Measurements from ENCODE around the gene RAD51B.

Gene RAD51B

GRCh38 chr14:68569970-68570409 is 750.4 kb downstream of the RAD51B start:
- DNase-seq, result peak; percentile 44

DNA sequence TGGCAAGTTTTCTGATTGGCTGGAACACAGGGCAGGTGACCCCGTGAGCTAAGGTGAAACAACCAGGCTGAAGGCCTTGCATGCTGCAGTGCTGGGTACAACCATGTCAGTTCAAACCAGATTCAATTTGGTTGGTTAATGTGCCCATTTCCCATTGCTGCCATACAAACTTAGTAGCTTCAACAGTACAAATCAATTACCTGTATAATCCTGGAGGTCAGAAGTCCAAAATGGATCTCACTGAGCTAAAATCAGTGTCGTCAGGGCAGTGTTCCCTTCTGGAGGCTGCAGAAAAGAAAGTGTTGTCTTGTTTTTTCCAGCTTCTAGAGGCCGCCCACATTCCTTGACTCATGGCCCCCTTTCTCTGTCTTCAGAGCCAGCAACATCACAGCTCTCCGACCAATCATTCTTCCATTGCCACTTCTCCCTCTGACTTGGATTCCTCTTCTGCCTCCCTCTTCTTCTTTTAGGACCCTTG is 751.6 kb downstream of the RAD51B start:
- DNase-seq, result no peak

- DNase-seq, result no peak
Measured at GRCh38 chr14:68571928-68572525, 752.4 kb downstream of the RAD51B start.

DNA sequence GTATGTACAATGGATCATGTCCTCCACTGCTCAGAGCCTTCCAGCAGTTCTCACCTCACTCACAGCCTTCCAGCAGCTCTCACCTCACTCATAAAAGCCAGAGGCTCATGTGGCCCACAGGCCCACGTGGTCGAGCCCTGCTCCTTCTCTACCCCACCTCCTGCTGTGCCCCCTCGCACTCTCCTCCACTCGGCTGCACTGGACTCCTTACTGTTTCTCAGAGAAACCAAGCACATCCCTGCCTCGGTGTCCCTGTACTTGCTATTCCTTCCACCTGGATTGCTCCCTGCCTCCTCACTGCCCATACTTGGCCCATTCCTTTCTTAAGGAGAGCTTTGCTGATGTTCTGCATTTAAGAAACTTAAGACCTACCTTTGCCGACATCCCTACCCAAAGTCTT is 753.5 kb downstream of the RAD51B start:
- DNase-seq, result no peak

- DNase-seq, result no peak
Measured at GRCh38 chr14:68573722-68574121, 754.1 kb downstream of the RAD51B start.

- DNase-seq, result no peak
Measured at GRCh38 chr14:68574461-68574860, 754.9 kb downstream of the RAD51B start.

- DNase-seq, result no peak
Measured at GRCh38 chr14:68574906-68575305, 755.3 kb downstream of the RAD51B start.

- DNase-seq, result no peak
Measured at GRCh38 chr14:68575426-68575825, 755.8 kb downstream of the RAD51B start.

GRCh38 chr14:68576031-68576430 is 756.5 kb downstream of the RAD51B start:
- DNase-seq, result no peak

GRCh38 chr14:68576496-68577244 is 757.1 kb downstream of the RAD51B start:
- no peak for DNase-seq

DNA sequence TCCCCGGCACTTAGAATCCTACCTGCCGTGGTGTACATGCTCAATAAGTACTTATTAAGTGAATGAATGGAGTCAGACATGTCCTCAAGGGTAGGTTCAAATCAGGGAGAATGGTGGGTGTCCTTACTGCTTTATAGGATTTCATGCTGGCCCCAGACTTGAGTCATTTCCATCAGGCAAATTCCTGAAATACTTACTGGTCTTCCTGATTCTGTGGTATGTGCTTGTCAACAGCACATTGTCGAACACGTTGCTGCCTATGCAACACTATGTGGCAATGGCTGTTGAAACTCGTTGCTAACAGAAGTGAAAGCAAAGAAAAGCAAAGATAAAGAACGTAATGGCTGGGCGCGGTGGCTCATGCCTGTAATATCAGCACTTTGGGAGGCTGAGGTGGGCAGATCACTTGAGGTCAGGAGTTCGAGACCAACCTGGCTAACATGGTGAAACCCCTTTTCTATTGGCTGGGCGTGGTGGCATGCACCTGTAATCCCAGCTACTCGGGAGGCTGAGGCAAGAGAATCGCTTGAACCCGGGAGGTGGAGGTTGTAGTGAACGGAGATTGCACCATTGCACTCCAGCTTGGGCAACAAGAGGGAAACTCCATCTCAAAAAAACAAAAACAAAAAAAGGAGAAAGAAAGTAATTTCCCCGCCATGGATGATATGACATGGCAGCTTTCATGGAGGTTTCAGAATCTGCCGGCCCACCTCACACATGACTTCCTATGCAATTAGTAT is 758.4 kb downstream of the RAD51B start:
- DNase-seq, result no peak

DNA sequence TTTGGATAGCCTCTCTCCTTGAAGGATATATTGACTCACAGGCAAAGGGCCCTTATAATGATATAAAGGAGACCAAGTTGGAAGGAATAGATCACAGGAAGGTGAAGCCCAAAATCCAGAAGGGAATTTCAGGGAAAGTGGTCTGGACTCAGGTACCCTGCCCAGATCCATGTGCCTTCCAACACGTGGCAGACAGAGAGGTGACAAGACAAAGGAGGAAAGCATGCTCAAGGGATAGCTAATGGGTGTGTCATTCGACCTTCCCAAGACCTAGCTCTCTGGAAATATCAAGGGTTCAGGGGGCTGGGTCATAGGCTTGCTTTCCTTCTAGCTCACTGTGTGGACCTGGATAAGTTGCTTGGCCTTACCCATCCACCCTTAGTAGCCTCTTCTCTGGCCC is 759.0 kb downstream of the RAD51B start:
- no peak for DNase-seq

GRCh38 chr14:68580096-68580645 is 760.6 kb downstream of the RAD51B start:
- no peak for DNase-seq

DNA sequence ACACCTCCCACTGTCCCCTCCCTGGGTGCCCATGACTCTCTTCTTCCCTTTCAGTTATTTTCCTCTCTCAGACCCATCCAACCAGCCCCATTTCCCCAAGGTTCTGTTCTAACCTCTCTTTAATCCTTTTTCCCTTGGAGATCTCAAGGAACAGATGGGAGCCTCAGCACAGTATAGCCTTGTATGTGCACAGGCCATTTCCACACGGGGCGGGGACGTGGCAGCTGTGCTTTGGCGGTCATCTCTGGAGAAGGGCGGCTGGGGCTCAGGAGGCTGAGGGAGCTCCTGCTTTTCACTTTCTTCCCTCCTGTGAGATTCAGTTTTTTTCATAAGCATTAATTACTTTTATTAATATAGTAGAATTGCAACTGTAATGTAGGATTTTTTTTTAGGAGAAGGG is 761.1 kb downstream of the RAD51B start:
- no peak for DNase-seq

- DNase-seq, result peak; percentile 22
Measured at GRCh38 chr14:68583548-68584280, 764.1 kb downstream of the RAD51B start.

GRCh38 chr14:68584786-68585185 is 765.2 kb downstream of the RAD51B start:
- DNase-seq, result no peak

- DNase-seq, result no peak
Measured at GRCh38 chr14:68585690-68586089, 766.1 kb downstream of the RAD51B start.

GRCh38 chr14:68586896-68587751 is 767.5 kb downstream of the RAD51B start:
- DNase-seq, result no peak

- no peak for DNase-seq
Measured at GRCh38 chr14:68587931-68588330, 768.4 kb downstream of the RAD51B start.

GRCh38 chr14:68589447-68590200 is 770.0 kb downstream of the RAD51B start:
- no peak for DNase-seq

DNA sequence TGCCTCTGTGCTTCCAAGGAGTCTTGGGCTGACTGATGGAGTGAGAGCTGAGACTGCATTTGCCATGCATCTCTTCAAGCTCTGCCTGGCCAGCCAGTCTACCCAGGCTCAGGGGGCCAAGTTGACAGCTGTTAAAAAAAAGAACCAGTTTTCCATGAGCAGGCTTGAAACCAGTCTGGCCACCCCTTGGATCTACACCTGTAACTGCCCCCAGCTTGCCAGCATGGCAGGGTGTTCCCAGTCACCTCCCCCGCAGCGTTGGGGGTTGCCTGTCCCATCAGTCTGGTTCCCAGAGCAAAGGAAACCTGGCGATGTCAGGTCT is 770.6 kb downstream of the RAD51B start:
- DNase-seq, result no peak

Measured in midbrain (tissue), 1 donor.